ENCODE measurements around the gene PAQR5.
"Not testable (repeated sequence)": the region's sequence is repeated elsewhere in the genome, so short reads cannot be mapped to it uniquely, and the experiment has no call there.

The PAQR5 gene

GRCh38 chr15:69298697-69299441 lies at the start of gene PAQR5:
PAQR5 (plus strand) TSS chr15:69298912; CDS start chr15:69360081, 61,169 bp downstream.
- peak; percentile 48 for DNase-seq (ENCODE audit: low spot score)

DNA sequence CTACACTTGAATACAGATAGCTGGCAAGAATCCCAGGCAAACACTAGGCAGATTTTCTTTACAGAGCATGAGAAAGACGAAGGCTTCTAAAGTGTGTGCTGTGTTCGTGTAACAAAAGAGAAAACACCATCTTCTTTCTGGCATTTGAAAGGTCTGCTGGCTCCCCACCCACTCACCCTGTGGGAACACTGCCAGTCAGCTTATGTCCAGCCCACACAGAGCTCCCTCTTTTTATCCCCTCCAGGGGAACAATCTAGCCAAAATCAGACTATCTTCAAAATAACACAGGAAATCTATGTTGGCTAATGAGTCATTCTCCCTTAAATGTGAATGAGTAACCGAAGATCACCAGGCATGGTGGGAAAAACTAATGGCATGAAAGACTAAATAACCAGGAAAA lies 45.6 kb upstream of the PAQR5 start:
- peak; percentile 76 for DNase-seq (ENCODE audit: low spot score)

- DNase-seq (ENCODE audit: low spot score), result peak; percentile 8
These were observed 33.3 kb upstream of the PAQR5 start for GRCh38 chr15:69265347-69265955.

DNA sequence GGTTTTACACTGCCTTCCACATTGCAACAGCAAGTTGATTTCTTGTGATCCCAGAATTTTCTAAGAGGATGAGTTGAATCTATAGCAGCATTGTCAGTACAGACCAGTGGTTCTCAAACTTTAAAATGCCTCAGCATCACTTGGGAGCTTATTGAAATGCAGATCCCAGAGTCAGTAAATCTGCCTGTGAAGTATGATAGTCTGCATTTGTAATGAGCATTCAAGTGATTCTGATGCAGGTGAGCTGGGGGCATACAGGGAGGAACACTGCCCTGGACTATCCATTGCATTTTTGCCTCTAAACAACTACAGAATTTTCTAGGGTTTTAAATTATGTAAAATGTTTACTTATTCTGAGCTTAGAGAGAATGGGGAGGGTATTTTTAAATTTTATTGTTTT lies 27.5 kb upstream of the PAQR5 start:
- no peak for DNase-seq (ENCODE audit: low spot score)

- DNase-seq (ENCODE audit: low spot score), result no peak
These were observed 26.6 kb upstream of the PAQR5 start for GRCh38 chr15:69272139-69272538.

DNA sequence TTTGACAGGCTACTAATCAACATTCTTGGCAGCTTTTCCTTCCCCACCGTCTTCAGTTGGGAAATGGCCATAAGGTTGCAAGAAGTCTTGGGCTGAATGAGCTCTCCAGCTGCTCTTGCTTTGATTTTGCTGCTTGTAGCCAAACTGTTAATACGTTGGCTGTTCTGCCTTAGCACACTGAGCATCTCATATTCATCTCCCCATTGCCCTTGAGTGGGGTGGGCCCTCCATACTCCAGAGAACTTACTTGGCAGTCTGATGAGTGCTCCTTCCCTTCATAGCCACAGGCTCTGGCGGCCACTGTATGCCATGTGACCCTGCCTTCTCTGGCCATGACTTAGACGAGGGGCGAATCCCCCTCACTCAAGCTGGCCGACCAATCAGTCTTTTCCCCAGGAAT lies 25.8 kb upstream of the PAQR5 start:
- DNase-seq (ENCODE audit: low spot score), result no peak

DNA sequence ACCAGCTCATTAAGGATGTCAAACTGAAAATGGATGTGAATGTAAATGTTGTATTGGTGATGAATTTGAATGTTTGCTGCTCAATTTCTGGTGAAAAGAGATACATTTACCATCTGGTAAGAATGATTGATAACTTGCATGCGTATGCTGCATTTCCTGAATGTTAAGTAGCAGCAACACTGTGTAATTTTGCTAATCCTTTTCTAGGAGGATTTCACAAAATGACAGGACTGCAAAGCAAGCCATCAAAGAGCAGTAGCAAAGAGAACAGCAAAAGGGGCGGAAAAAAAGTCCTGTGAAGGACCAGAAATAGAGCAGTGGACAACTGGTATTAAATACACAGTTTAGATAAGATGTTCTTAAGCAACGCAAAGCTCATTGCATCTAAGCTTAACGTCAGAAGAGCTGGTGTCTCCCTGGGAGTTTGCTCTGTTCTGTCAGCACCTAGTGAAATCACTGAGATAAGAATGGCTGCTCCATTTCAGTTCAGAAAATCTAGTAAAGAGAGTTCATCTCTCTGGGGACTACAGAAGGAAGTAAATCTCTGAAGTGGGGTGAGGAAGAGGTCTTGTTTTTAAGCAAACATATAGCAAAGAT lies 23.5 kb upstream of the PAQR5 start:
- DNase-seq (ENCODE audit: low spot score), result no peak

DNA sequence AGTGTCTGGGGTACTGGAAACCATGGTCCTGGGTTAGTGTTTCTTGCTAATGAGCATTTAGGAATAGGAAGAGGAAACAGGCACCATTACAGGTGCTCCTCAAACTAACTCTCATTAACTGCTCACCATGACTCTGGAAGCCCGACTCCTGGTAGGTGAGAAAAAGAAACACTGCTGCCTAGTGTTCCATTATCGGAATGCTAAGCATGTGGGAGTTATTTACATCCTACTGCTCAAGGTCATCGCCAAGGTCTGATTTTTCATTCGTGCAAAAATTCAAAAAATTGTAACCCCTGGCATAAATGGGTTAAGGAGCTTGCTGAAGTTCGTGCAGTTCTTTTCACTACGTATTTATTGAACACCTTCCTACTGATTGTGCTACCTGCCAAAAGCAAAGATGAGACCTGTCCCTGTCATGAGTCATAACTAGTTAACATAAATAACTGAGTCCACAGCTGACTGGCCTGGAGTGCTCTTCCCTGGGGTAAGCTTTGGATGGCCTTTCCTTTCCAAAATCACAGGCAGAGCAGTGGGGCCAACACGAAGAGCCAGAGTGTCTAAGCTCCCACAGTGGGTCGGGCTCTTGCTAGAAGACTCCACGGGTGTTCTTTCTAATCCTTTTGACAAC lies 22.7 kb upstream of the PAQR5 start:
- DNase-seq (ENCODE audit: low spot score), result no peak

- DNase-seq (ENCODE audit: low spot score), result no peak
These were observed 21.4 kb upstream of the PAQR5 start for GRCh38 chr15:69277316-69277715.

GRCh38 chr15:69279636-69280035 lies 19.1 kb upstream of the PAQR5 start:
- DNase-seq (ENCODE audit: low spot score), result no peak

DNA sequence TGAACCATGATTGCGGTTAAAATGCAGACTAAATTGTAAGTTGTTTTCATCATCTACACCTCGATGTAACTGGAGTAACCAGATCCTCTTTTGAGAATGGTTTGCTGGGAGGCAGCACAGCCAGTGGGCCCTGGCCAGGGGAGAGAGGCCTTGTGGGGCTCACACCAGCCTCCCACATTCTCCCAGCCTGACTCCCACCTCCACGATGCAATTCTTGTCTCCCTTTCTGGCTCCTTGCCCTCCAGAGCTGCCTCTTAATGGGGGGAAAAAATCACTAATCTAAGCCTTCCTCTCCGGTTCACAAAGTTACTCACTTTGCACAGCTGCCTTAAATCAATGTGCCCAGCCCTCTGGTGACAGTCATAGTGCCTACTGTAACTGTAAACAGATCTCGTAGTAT lies 17.9 kb upstream of the PAQR5 start:
- DNase-seq (ENCODE audit: low spot score), result no peak

GRCh38 chr15:69282104-69282743 lies 16.5 kb upstream of the PAQR5 start:
- no peak for DNase-seq (ENCODE audit: low spot score)

- DNase-seq (ENCODE audit: low spot score), result no peak
These were observed 12.9 kb upstream of the PAQR5 start for GRCh38 chr15:69285834-69286233.

DNA sequence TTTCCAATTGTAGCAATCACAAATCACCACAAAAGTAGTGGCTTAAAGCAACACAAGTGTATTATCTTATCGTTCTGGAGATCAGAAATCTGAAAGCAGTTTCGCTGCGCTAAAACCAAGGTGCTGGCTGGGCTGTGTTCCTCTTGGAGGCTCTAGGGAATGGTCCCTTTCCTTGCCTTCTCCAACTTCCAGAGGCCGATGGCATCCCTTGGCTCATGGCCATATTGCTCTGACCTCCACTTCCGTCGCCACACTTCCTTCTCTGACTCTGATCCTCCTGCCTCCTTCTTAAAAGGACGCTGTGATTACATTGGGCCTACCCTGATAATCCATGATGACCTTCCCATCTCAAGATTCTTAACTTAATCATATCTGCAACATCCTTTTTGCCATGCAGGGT lies 10.7 kb upstream of the PAQR5 start:
- no peak for DNase-seq (ENCODE audit: low spot score)

GRCh38 chr15:69288531-69289341 lies 10.0 kb upstream of the PAQR5 start:
- DNase-seq (ENCODE audit: low spot score), result no peak

GRCh38 chr15:69289342-69290146 lies 9.2 kb upstream of the PAQR5 start:
- no peak for DNase-seq (ENCODE audit: low spot score)

DNA sequence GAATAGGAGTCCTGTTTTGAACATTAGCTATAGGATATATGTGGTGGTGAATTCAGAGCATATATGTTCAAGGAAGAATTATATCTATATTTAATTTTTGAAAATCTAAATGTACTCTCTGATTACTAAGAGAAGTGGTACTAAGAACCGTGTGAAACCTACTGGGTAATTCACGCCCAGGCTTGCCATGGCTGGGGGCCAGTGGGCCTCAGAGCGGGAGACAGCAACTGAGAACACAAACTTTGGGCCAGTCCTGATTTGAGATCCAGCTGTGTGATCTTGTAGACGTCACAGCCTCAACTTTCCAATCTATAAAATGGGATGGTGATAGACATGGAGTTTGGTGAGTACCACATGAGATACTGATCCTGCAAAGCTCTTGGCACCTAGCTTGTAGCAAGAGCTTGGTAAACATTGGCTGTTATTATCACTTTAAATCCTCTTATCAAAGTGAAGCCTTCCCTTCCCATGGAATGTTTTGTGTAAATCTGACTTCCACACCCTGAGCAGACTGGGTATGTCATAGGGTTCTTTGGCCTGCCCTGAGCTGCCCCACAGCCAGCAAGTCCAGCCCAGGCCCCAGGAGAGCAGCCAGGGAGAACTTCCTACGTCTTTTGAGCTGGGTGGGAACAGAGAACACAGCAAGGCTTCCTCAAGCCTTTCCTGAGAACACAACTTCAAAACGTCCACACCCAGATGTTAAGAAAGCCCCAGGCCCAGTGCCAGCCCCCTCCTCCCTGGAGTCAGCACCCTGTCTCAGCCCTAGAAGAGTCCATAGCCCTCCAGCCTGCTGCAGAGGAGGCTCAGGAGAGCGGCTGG lies 8.2 kb upstream of the PAQR5 start:
- no peak for DNase-seq (ENCODE audit: low spot score)

DNA sequence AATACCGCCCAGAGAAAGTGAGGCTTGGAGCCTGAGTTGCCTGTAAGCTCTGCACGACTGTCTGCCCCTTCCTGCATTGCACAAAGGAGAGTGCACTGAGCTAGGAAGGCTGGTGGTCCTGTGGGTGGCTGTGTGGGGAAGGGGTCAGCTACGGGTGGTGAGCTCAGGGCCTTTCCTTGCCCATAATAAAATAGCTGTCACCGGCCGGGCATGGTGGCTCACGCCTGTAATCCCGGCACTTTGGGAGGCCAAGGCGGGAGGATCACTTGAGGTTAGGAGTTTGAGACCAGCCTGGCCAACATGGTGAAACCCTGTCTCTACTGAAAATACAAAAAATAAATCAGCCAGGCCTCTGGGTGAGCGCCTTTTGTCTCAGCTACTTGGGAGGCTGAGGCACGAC lies 7.1 kb upstream of the PAQR5 start:
- DNase-seq (ENCODE audit: low spot score), result not testable (repeated sequence)

GRCh38 chr15:69292826-69293420 lies 5.8 kb upstream of the PAQR5 start:
- no peak for DNase-seq (ENCODE audit: low spot score)

Data from COLO829 (cell line).